ENCODE results near the gene KLF17. TPM values are rescaled to one million over a fixed set of nuclear protein-coding genes. Genes with fewer than 3 reads are reported as not detected.
A peak's percentile ranks its signal among the peaks of the same experiment; 100 is the strongest.

KLF17 gene
- total RNA-seq, 6 experiments from 2014 or later, result 0.06 to 0.07 TPM; not detected in 4

DNA sequence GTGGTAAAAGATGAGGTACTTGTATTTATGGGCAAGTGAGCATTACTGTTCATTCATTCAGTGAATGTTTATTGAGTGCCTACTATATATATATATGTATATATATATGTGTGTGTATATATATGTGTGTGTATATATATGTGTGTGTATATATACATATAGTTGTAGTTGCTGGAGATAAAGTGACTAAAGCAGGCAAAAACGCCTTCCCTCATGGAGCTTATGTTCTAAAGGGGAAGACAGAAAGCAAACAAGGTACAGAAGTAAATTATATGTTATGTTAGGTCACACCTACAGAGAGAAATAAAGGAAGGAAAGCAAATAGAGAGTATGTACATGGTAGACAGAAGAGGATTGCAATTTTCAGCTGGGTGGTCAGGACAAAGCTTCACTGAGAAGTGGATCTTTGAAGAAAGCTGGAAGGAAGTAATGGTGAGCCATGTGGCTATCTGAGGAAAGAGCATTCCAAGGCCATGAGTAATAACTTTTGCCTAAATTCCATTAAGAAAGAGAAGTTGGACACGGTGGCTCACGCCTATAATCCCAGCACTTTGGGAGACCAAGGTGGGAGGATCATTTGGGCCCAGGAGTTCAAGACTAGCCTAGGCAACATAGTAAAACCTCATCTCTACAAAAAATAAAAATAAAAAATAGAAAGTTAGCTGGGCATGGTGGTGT lies 33.5 kb upstream of the KLF17 start:
- DNase-seq, result peak; percentile 65
- H3K27ac Mint-ChIP-seq, result peak overlapping the region; percentile 56

GRCh38 chr1:44086692-44087474 lies 31.7 kb upstream of the KLF17 start:
- H3K4me1 Mint-ChIP-seq (ENCODE audit: low read depth), result peaks cover 17% of the 10 kb centered on the region
- TF ChIP-seq, protein P1, sequence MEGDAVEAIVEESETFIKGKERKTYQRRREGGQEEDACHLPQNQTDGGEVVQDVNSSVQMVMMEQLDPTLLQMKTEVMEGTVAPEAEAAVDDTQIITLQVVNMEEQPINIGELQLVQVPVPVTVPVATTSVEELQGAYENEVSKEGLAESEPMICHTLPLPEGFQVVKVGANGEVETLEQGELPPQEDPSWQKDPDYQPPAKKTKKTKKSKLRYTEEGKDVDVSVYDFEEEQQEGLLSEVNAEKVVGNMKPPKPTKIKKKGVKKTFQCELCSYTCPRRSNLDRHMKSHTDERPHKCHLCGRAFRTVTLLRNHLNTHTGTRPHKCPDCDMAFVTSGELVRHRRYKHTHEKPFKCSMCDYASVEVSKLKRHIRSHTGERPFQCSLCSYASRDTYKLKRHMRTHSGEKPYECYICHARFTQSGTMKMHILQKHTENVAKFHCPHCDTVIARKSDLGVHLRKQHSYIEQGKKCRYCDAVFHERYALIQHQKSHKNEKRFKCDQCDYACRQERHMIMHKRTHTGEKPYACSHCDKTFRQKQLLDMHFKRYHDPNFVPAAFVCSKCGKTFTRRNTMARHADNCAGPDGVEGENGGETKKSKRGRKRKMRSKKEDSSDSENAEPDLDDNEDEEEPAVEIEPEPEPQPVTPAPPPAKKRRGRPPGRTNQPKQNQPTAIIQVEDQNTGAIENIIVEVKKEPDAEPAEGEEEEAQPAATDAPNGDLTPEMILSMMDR (IDR thresholded peaks at IDR 0.05), result no peak
- DNase-seq, result no peak
- no peaks in the 10 kb centered on the region for H3K9me3 Mint-ChIP-seq
- no peaks in the 10 kb centered on the region for H3K36me3 Mint-ChIP-seq (ENCODE audit: low read depth)
- no peak overlapping the region for H3K4me3 Mint-ChIP-seq
- H3K27me3 Mint-ChIP-seq (ENCODE audit: insufficient read depth), result peaks cover 8% of the 10 kb centered on the region; the same call in 1 of the 2 replicates
- no peak overlapping the region for H3K27ac Mint-ChIP-seq

More for the DNA sequence above, 33.5 kb upstream of the KLF17 start:
- TF ChIP-seq, protein P1 (IDR thresholded peaks at IDR 0.05), result no peak
- Mint-ChIP-seq H3K9me3 (no peaks in the 10 kb centered on the region), H3K36me3 (ENCODE audit: low read depth) (no peaks in the 10 kb centered on the region), H3K4me1 (ENCODE audit: low read depth) (peaks cover 17% of the 10 kb centered on the region), H3K4me3 (no peak overlapping the region), H3K27me3 (ENCODE audit: insufficient read depth) (peaks cover 3% of the 10 kb centered on the region; the same call in 1 of the 2 replicates)

GRCh38 chr1:44089371-44090048 lies 29.1 kb upstream of the KLF17 start:
- DNase-seq, result no peak
- H3K4me1 Mint-ChIP-seq (ENCODE audit: low read depth), result peaks cover 17% of the 10 kb centered on the region
- no peaks in the 10 kb centered on the region for H3K36me3 Mint-ChIP-seq (ENCODE audit: low read depth)
- TF ChIP-seq, protein P1 (IDR thresholded peaks at IDR 0.05), result no peak
- no peak overlapping the region for H3K4me3 Mint-ChIP-seq
- no peak overlapping the region for H3K27ac Mint-ChIP-seq
- H3K9me3 Mint-ChIP-seq, result no peaks in the 10 kb centered on the region
- peaks cover 8% of the 10 kb centered on the region; the same call in 1 of the 2 replicates for H3K27me3 Mint-ChIP-seq (ENCODE audit: insufficient read depth)

DNA sequence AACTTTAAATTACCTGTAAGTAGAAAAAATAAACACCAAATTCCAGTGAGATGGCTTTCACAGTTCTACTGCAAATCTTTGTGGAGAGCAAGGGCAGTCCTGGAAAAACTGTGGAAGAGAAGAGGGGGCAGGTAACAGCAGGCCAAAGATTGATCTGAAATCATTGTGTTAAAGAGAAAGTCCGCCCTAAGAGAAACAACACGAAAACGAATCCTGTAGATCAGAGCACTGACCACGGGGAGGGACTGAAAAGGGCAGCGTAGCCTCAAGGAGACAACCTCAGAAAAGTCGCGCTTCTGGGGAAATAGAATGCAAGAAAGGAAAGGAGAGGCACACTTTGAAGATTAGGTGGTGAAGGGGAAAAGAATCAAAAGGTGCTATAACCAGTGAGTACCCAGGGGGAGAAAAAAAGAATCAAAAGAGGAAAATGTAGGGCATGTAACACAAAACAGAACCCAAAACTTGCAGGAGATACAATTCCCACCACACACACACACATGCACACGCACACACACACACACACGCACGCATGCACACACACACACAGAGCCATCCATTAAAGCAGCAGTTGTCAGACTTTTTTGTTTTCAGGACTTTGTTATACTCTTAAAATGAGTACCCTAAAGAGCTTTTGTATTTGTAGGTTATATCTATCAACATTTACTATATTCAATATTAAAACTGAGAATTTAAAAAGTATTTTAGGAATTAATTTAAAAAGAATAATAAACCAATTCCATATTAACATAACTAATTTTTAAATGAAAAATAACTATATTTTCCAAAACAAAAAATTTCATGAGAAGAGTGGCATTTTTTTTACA lies 28.0 kb upstream of the KLF17 start:
- H3K9me3 Mint-ChIP-seq, result no peaks in the 10 kb centered on the region
- TF ChIP-seq, protein P1 (IDR thresholded peaks at IDR 0.05), result no peak

GRCh38 chr1:44094047-44094446 lies 24.6 kb upstream of the KLF17 start:
- TF ChIP-seq, protein P1 (IDR thresholded peaks at IDR 0.05), result no peak
- DNase-seq, result no peak
- peaks cover 14% of the 10 kb centered on the region for H3K36me3 Mint-ChIP-seq (ENCODE audit: low read depth)

More for the DNA sequence above, 28.0 kb upstream of the KLF17 start:
- DNase-seq, result no peak
- H3K27ac Mint-ChIP-seq, result no peak overlapping the region
- H3K36me3 Mint-ChIP-seq (ENCODE audit: low read depth), result no peaks in the 10 kb centered on the region
- H3K4me3 Mint-ChIP-seq, result no peak overlapping the region
- H3K27me3 Mint-ChIP-seq (ENCODE audit: insufficient read depth), result peaks cover 8% of the 10 kb centered on the region; the same call in 1 of the 2 replicates
- peaks cover 8% of the 10 kb centered on the region for H3K4me1 Mint-ChIP-seq (ENCODE audit: low read depth)

More at GRCh38 chr1:44094047-44094446, 24.6 kb upstream of the KLF17 start:
- Mint-ChIP-seq H3K27me3 (ENCODE audit: insufficient read depth) (peaks cover 5% of the 10 kb centered on the region; the same call in 1 of the 2 replicates), H3K4me1 (ENCODE audit: low read depth) (peaks cover 4% of the 10 kb centered on the region; the same call in 1 of the 2 replicates), H3K27ac (no peak overlapping the region), H3K4me3 (no peak overlapping the region), H3K9me3 (peaks cover 15% of the 10 kb centered on the region)
